HepG2 (cell line): ENCODE data around the gene CCDC86. TPM values are rescaled to one million over a fixed set of nuclear protein-coding genes. Genes with fewer than 3 reads are reported as not detected.

ENCODE experiments used
- ATAC-seq: fragments of 200-7000 bp; cut with Tn5 transposase; 3 replicates; pipeline ENCODE4 v1.9.1; 2020; ENCODE audit warnings: mild to moderate bottlenecking, moderate library complexity
- BruUV-seq: library from RNA; stranded (reverse); fragments of 400-500 nt; replicated peaks from 2 replicates; lab custom pipeline; 2021; lab: Mats Ljungman, UMichigan
- CTCF ChIA-PET: fragments of 300-600 bp; formaldehyde crosslinking; extraction: SDS; loops from one replicate; lab custom pipeline; 2021; ENCODE audit warnings: low total read pairs, inconsistent platforms, low intra/inter-chr PET ratio; lab: Yijun Ruan, JAX
- POLR2A ChIA-PET: fragments of 350-600 bp; sonication (Branson Sonifier 250); formaldehyde crosslinking; loops from one replicate; lab custom pipeline; 2020; ENCODE audit warnings: antibody characterized with exemption, inconsistent platforms; lab: Yijun Ruan, JAX
- DNase-seq: peaks from one replicate; pipeline ENCODE4 v3.0.0-alpha.2; 2015; ENCODE audit warnings: low spot score
- FAIRE-seq: peaks from 3 replicates; lab custom pipeline; 2011; peaks lifted over from hg19 to GRCh38; lab: Jason Lieb, UNC
- H2AFZ ChIP-seq: one replicate; pipeline ENCODE4 v1.6.1; 2011; ENCODE audit warnings: low read length, inconsistent platforms
- H3K27ac ChIP-seq: fragments of 300-600 bp; 3 replicates; pipeline ENCODE4 v1.8.0; 2011; ENCODE audit warnings: mixed run types, mild to moderate bottlenecking, mixed read lengths, low read length, inconsistent platforms; ENCODE audit not compliant: insufficient read depth; ENCODE audit errors: extremely low read length
- H3K27me3 ChIP-seq, 2 experiments: fragments of 200-600 bp in 1 of 2; 2 replicates in 1 of 2; 3 replicates in 1 of 2; pipeline versions ENCODE4 v1.6.0 to v1.8.0; 2011; ENCODE audit warnings: low read length in 2 of 2, mild to moderate bottlenecking in 2 of 2, moderate library complexity in 2 of 2, inconsistent platforms in 1 of 2; ENCODE audit not compliant: insufficient read depth in 2 of 2, control insufficient read depth in 1 of 2
- H3K36me3 ChIP-seq, 2 experiments: fragments of 200-600 bp in 1 of 2; replicated peaks in 1 of 2; 2 replicates in 1 of 2; 3 replicates in 1 of 2; pipeline versions ENCODE4 v1.5.1 to v1.8.0; 2011; ENCODE audit warnings: low read length in 2 of 2, inconsistent platforms in 1 of 2; ENCODE audit not compliant: insufficient read depth in 2 of 2, control insufficient read depth in 1 of 2
- H3K4me1 ChIP-seq: 2 replicates; pipeline ENCODE4 v1.5.1; 2012; ENCODE audit warnings: low read length, inconsistent platforms; ENCODE audit not compliant: insufficient read depth
- H3K4me2 ChIP-seq: 2 replicates; pipeline ENCODE4 v1.6.0; 2011; ENCODE audit warnings: low read depth, low read length, inconsistent platforms
- H3K4me3 ChIP-seq, 3 experiments: fragments of 200-600 bp in 1 of 3; sonication (generic), shearing (Covaris generic) in 1 of 3; replicated peaks in 1 of 3; 2 replicates each; pipeline ENCODE4 v1.5.1; 2011 to 2016; ENCODE audit warnings: low read length in 3 of 3, inconsistent platforms in 2 of 3, low read depth in 2 of 3, mild to moderate bottlenecking in 2 of 3, control low read depth in 1 of 3, mixed read lengths in 1 of 3; ENCODE audit not compliant: insufficient read depth in 1 of 3
- H3K79me2 ChIP-seq: one replicate; pipeline ENCODE4 v1.6.1; 2011; ENCODE audit warnings: low read length, inconsistent platforms; ENCODE audit not compliant: insufficient read depth
- H3K9ac ChIP-seq: 2 replicates; pipeline ENCODE4 v1.6.0; 2011; ENCODE audit warnings: mild to moderate bottlenecking, low read depth, low read length, inconsistent platforms; ENCODE audit not compliant: insufficient read depth
- H3K9me3 ChIP-seq: 2 replicates; pipeline ENCODE4 v1.5.1; 2012; ENCODE audit warnings: mild to moderate bottlenecking, low read length
- H4K20me1 ChIP-seq: 2 replicates; pipeline ENCODE4 v1.6.0; 2011; ENCODE audit warnings: inconsistent platforms, mild to moderate bottlenecking, low read length, moderate library complexity; ENCODE audit not compliant: insufficient read depth
- LBX2 ChIP-seq: sonication (generic); formaldehyde crosslinking; IDR thresholded peaks from 2 replicates; pipeline ENCODE4 v1.5.0; 2020; ENCODE audit warnings: missing genetic modification reagents, mild to moderate bottlenecking, borderline replicate concordance
- RBAK ChIP-seq: sonication (generic); formaldehyde crosslinking; IDR thresholded peaks from 2 replicates; pipeline ENCODE4 v1.5.1; 2020; ENCODE audit warnings: mild to moderate bottlenecking, missing genetic modification reagents
- TERF1 ChIP-seq: sonication (generic); formaldehyde crosslinking; IDR thresholded peaks from 2 replicates; pipeline ENCODE4 v1.8.0; 2022; ENCODE audit warnings: mild to moderate bottlenecking, missing genetic modification reagents, moderate library complexity
- ZNF138 ChIP-seq: sonication (generic); formaldehyde crosslinking; IDR thresholded peaks from 2 replicates; pipeline ENCODE4 v1.5.0; 2020; ENCODE audit warnings: mild to moderate bottlenecking, low read depth, missing genetic modification reagents
- ZNF20 ChIP-seq: sonication (generic); formaldehyde crosslinking; IDR thresholded peaks from 2 replicates; pipeline ENCODE4 v1.4.0; 2020; ENCODE audit warnings: mild to moderate bottlenecking, moderate library complexity, missing genetic modification reagents
- WGBS: methylation state at CpG from one replicate; pipeline ENCODE4 v1.1.6; 2017; ENCODE audit warnings: low lambda C conversion rate; 5-methylcytosine and 5-hydroxymethylcytosine counted together
- in situ Hi-C: cut with HindIII; loops from 2 replicates; pipeline ENCODE4 v1.10.0; 2017; ENCODE audit warnings: low pct_unique_long_range_greater_than_20kb; ENCODE audit not compliant: extremely low pct_ligation_motif_present
- intact Hi-C: fragments of 100-400 bp; cut with micrococcal nuclease; formaldehyde crosslinking; loops from one replicate; pipeline ENCODE4 v1.10.0; 2022; ENCODE audit not compliant: unreplicated experiment
- polyA plus RNA-seq, 8 experiments: library from polyadenylated mRNA; depleted of rRNA in 3 of 8; stranded (reverse) in 7 of 8; unstranded in 1 of 8; fragments of >200 nt; fragmentation: Illumina TruSeq in 4 of 8; extraction: Trizol in 4 of 8; gene quantifications; 2 replicates each; pipeline versions ENCODE4 v1.2.1 to v1.2.3, GENCODE V29; 2011 to 2016; ENCODE audit warnings: low read depth in 4 of 8, missing spikeins in 1 of 8, mixed read lengths in 1 of 8; ENCODE audit not compliant: insufficient read depth in 1 of 8
- total RNA-seq, 5 experiments: library from RNA; depleted of rRNA; stranded (reverse); fragments of >200 nt; fragmentation: Illumina TruSeq; extraction: Trizol; gene quantifications; 2 replicates each; pipeline ENCODE4 v1.2.3, GENCODE V29; 2016; ENCODE audit warnings: low read depth in 1 of 5

Gene CCDC86
- total and polyA plus RNA-seq, 2 of the 13 experiments (the other 11 are each of a cell fraction or from before 2014, with no cell fraction given): 33.8 to 37.6 TPM

- peaks cover 0 to 1% of the 10 kb centered on the region in 2 experiments; a peak in 1 of 5 replicates for H3K36me3 ChIP-seq
- H3K4me2 ChIP-seq: no peak overlapping the region
- POLR2A ChIA-PET: no interaction called here
- no peaks in the 10 kb centered on the region for H4K20me1 ChIP-seq
- no peak overlapping the region for H2AFZ ChIP-seq
- CTCF ChIA-PET: no interaction called here
- no peak for ATAC-seq
- no peak for FAIRE-seq
- H3K4me1 ChIP-seq: peaks cover 35% of the 10 kb centered on the region
- intact Hi-C loops: no loop called here
- no peaks in the 10 kb centered on the region; a peak in 1 of 5 replicates for H3K27me3 ChIP-seq
- BruUV-seq: no TSS peak
- H3K79me2 ChIP-seq: no peaks in the 10 kb centered on the region
- H3K4me3 ChIP-seq: no peak overlapping the region
- WGBS: 91% methylated on average over 13 of the region's 13 CpGs
- no peaks in the 10 kb centered on the region for H3K9me3 ChIP-seq
- TF ChIP-seq RBAK: peak; percentile 81
- no peak for TF ChIP-seq LBX2 (CRISPR knock-in tag)
- H3K27ac ChIP-seq: no peak overlapping the region
- no peak for DNase-seq
- in situ Hi-C loops: no loop called here
- H3K9ac ChIP-seq: no peak overlapping the region
Observed at GRCh38 chr11:60874421-60875365, 32.8 kb downstream of the CCDC86 start.

GRCh38 chr11:60875366-60876167, 33.7 kb downstream of the CCDC86 start:
- ATAC-seq: no peak
- Histone ChIP-seq H3K9ac (no peak overlapping the region), H2AFZ (no peak overlapping the region), H3K36me3 (peaks cover 0 to 1% of the 10 kb centered on the region in 2 experiments; a peak in 1 of 5 replicates), H3K79me2 (no peaks in the 10 kb centered on the region), H3K9me3 (no peaks in the 10 kb centered on the region), H3K27ac (no peak overlapping the region), H4K20me1 (0 out of 2 replicates have a peak, but pooled peaks cover 1% of the 10 kb centered on the region), H3K4me3 (no peak overlapping the region), H3K4me1 (peaks cover 43% of the 10 kb centered on the region), H3K27me3 (no peaks in the 10 kb centered on the region; a peak in 1 of 5 replicates), H3K4me2 (no peak overlapping the region)
- no peak for DNase-seq
- FAIRE-seq: no peak
- ChIA-PET POLR2A (no interaction called here), CTCF (no interaction called here)
- 79% methylated on average over 5 of the region's 7 CpGs for WGBS
- TF ChIP-seq ZNF20 (no peak), ZNF138 (no peak), TERF1 (CRISPR knock-in tag) (no peak)
- no TSS peak for BruUV-seq
- in situ Hi-C loops: no loop called here
- intact Hi-C loops: no loop called here
